ENCODE measurements around the gene CGB1. TPM values are rescaled to one million over a fixed set of nuclear protein-coding genes. Genes with fewer than 3 reads are reported as not detected.

CGB1 gene
- total and polyA plus RNA-seq, 9 of the 15 experiments (the other 6 are each of a cell fraction or from before 2014, with no cell fraction given), result not detected

- no peak for TF ChIP-seq ZBTB12 (CRISPR knock-in tag; IDR thresholded peaks at IDR 0.05)
- no peak for TF ChIP-seq ZNF75A (CRISPR knock-in tag; IDR thresholded peaks at IDR 0.05)
Measured at GRCh38 chr19:48991011-48991609, 45.6 kb downstream of the CGB1 start (continued).

- BruUV-seq (replicated peaks), result no TSS peak
- H3K9ac ChIP-seq (ENCODE audit: insufficient read depth in 1 of 2, low read depth in 2 of 2, low read length in 2 of 2), result peak overlapping the region in 1 of 2 experiments; percentile 53; a peak in 1 of 4 replicates
- H3K9me1 ChIP-seq (ENCODE audit: control insufficient read depth, insufficient read depth, low read length), result no peaks in the 10 kb centered on the region
- POLR2A ChIA-PET, result no interaction called here
- H2AFZ ChIP-seq (ENCODE audit: low read depth, low read length), result no peak overlapping the region
- H3K4me1 ChIP-seq (replicated peaks in 1 of 2; ENCODE audit: control insufficient read depth in 2 of 2, insufficient read depth in 2 of 2, low read length in 2 of 2), result peaks cover 5 to 32% of the 10 kb centered on the region in 2 experiments; a peak in 4 of 5 replicates
- H4K20me1 ChIP-seq (replicated peaks; ENCODE audit: control insufficient read depth, insufficient read depth, low read length), result no peaks in the 10 kb centered on the region
- H3K9me3 ChIP-seq (replicated peaks; ENCODE audit: control insufficient read depth, insufficient read depth, low read depth, low read length), result no peaks in the 10 kb centered on the region
- peaks cover 50% of the 10 kb centered on the region for H3K36me3 ChIP-seq (ENCODE audit: control insufficient read depth, insufficient read depth, low read length)
- no peaks in the 10 kb centered on the region for H3K27me3 ChIP-seq (ENCODE audit: control insufficient read depth in 2 of 2, insufficient read depth in 2 of 2, low read length in 2 of 2)
- in situ Hi-C loops (cut with MboI) (no loop called here), intact Hi-C loops (cut with micrococcal nuclease) (loop anchor here (10.0 kb wide), 2 partner anchors 164 to 234 kb away; partner anchors contain the start of genes HRC and TRPM4)
- 82% methylated on average over 4 of the region's 4 CpGs for WGBS (ENCODE audit: insufficient coverage, low coverage, missing lambda C conversion rate)
- peaks cover 47% of the 10 kb centered on the region for H3K79me2 ChIP-seq (ENCODE audit: control insufficient read depth, insufficient read depth, low read length)
- H3K27ac ChIP-seq (ENCODE audit: extremely low read depth, low read depth, low read length), result no peak overlapping the region
- CTCF ChIA-PET (ENCODE audit: low intra/inter-chr PET ratio), result no interaction called here
- FAIRE-seq (no peak), ATAC-seq (no peak), DNase-seq (ENCODE audit: extremely low read depth in 1 of 4, low spot score in 3 of 4) (no peak)
- no peak overlapping the region for H3K4me2 ChIP-seq (ENCODE audit: insufficient read depth, low read length)
- H3K4me3 ChIP-seq, result no peak overlapping the region
- no peak for TF ChIP-seq SP1 (CRISPR knock-in tag; IDR thresholded peaks at IDR 0.05)
- TF ChIP-seq FOXK2 (conservative IDR thresholded peaks at IDR 0.05 in 1 of 2, IDR thresholded peaks at IDR 0.05 in 1 of 2; ENCODE audit: low read depth in 2 of 2), result no peak
- no peak for TF ChIP-seq ARID3A (IDR thresholded peaks at IDR 0.05; ENCODE audit: borderline replicate concordance, low read depth, low read length)
- no peak for TF ChIP-seq FOXA3 (CRISPR knock-in tag; conservative IDR thresholded peaks at IDR 0.05 in 1 of 2, IDR thresholded peaks at IDR 0.05 in 1 of 2)
- TF ChIP-seq ZC3H8 (IDR thresholded peaks at IDR 0.05), result no peak
- TF ChIP-seq, protein P1, sequence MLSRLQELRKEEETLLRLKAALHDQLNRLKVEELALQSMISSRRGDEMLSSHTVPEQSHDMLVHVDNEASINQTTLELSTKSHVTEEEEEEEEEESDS (CRISPR knock-in tag; IDR thresholded peaks at IDR 0.05), result no peak
- no peak for TF ChIP-seq SFPQ (IDR thresholded peaks at IDR 0.05; ENCODE audit: low read depth, low read length)
- TF ChIP-seq NCOR1 (IDR thresholded peaks at IDR 0.05), result no peak
- no peak for TF ChIP-seq HEY1 (CRISPR knock-in tag; IDR thresholded peaks at IDR 0.05; ENCODE audit: borderline replicate concordance)
- TF ChIP-seq RBM25 (IDR thresholded peaks at IDR 0.05; ENCODE audit: low read depth, low read length, severe bottlenecking), result no peak
- TF ChIP-seq, protein P2, sequence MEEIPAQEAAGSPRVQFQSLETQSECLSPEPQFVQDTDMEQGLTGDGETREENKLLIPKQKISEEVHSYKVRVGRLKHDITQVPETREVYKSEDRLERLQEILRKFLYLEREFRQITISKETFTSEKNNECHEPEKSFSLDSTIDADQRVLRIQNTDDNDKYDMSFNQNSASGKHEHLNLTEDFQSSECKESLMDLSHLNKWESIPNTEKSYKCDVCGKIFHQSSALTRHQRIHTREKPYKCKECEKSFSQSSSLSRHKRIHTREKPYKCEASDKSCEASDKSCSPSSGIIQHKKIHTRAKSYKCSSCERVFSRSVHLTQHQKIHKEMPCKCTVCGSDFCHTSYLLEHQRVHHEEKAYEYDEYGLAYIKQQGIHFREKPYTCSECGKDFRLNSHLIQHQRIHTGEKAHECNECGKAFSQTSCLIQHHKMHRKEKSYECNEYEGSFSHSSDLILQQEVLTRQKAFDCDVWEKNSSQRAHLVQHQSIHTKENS (CRISPR knock-in tag; IDR thresholded peaks at IDR 0.05), result no peak
Measured at GRCh38 chr19:48990400-48990799, 46.3 kb downstream of the CGB1 start.

Data from K562 (cell line).